C4-2B (cell line): ENCODE measurements around the gene WWOX.

Experiments used
- H3K27ac ChIP-seq: fragments of 450-650 bp; 2 replicates; pipeline ENCODE4 v1.5.1; 2017
- CTCF ChIP-seq: fragments of 450-650 bp; conservative IDR thresholded peaks from 2 replicates; pipeline ENCODE4 v1.5.1; 2017; ENCODE audit warnings: mild to moderate bottlenecking
- ZFX ChIP-seq: fragments of 450-650 bp; IDR thresholded peaks from 2 replicates; pipeline ENCODE4 v1.6.1; 2017

WWOX gene

GRCh38 chr16:78709137-78709884 is 609.9 kb downstream of the WWOX start:
- TF ChIP-seq ZFX (no peak), CTCF (no peak)
- H3K27ac ChIP-seq, result no peak overlapping the region

- no peak overlapping the region for H3K27ac ChIP-seq
- TF ChIP-seq ZFX (no peak), CTCF (no peak)
Observed at GRCh38 chr16:78715106-78715505, 615.7 kb downstream of the WWOX start.

- TF ChIP-seq CTCF (no peak), ZFX (no peak)
- H3K27ac ChIP-seq, result no peak overlapping the region
Observed at GRCh38 chr16:78715673-78716072, 616.2 kb downstream of the WWOX start.

GRCh38 chr16:78718141-78718540 is 618.7 kb downstream of the WWOX start:
- no peak overlapping the region for H3K27ac ChIP-seq
- TF ChIP-seq ZFX (no peak), CTCF (no peak)

DNA sequence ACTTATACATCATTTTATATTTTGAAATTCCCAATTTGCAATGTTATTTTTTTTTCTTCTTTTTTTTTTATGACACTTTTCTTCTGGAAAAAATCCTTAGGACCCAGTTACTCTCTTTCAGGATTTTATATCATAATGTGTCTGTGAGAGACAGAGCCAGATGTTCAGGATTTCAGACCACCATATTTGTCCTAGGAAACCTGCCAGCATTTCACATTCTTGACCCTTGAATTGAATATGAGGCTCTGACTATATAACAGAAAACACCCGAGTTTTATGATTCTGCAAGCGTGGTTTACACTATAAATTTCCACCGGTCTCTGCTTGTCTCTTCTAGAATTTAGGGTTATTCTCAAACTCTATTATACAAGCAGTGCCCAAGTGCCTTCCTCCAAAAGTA is 621.0 kb downstream of the WWOX start:
- TF ChIP-seq ZFX (no peak), CTCF (no peak)
- no peak overlapping the region for H3K27ac ChIP-seq

GRCh38 chr16:78727536-78727935 is 628.1 kb downstream of the WWOX start:
- H3K27ac ChIP-seq, result no peak overlapping the region
- no peak; the same call in 1 of the 2 replicates for TF ChIP-seq CTCF
- no peak for TF ChIP-seq ZFX

DNA sequence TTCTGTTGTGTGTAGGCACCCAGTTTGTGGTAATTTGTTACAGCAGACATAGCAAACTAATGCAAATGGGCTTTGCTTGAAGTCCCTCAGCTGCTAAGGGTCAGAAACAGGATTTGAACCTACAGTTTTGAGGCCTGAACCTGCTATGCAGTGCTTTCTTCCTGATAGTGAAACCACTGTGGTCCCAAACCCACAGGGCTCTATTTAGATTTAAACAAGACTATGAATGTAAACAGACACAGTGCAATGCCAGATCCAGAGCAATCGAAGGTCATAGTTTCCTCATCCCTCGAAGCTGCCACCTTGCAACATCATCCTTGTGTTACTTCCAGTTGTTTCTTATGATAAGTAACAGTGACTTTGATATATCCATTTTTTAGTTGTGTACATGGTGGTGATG is 630.2 kb downstream of the WWOX start:
- no peak for TF ChIP-seq CTCF
- TF ChIP-seq ZFX, result no peak
- H3K27ac ChIP-seq, result no peak overlapping the region
